ENCODE results near the gene ZC3H12C.

ZC3H12C gene

GRCh38 chr11:110098645-110099044 lies 5.5 kb downstream of the ZC3H12C start:
- DNase-seq (ENCODE audit: low read depth), result no peak

GRCh38 chr11:110100476-110101240 lies 7.5 kb downstream of the ZC3H12C start:
- no peak for DNase-seq (ENCODE audit: low read depth)

GRCh38 chr11:110106713-110107274 lies 13.6 kb downstream of the ZC3H12C start:
- DNase-seq (ENCODE audit: low read depth), result no peak

GRCh38 chr11:110110854-110111253 lies 17.7 kb downstream of the ZC3H12C start:
- no peak for DNase-seq (ENCODE audit: low read depth)

- DNase-seq (ENCODE audit: low read depth), result no peak
Observed at GRCh38 chr11:110112457-110112856, 19.3 kb downstream of the ZC3H12C start.

- no peak for DNase-seq (ENCODE audit: low read depth)
Observed at GRCh38 chr11:110113505-110113904, 20.3 kb downstream of the ZC3H12C start.

- DNase-seq (ENCODE audit: low read depth), result no peak
Observed at GRCh38 chr11:110113973-110114372, 20.8 kb downstream of the ZC3H12C start.

- no peak for DNase-seq (ENCODE audit: low read depth)
Observed at GRCh38 chr11:110119317-110119716, 26.1 kb downstream of the ZC3H12C start.

GRCh38 chr11:110121204-110121603 lies 28.0 kb downstream of the ZC3H12C start:
- DNase-seq (ENCODE audit: low read depth), result no peak

- DNase-seq (ENCODE audit: low read depth), result no peak
Observed at GRCh38 chr11:110123003-110123402, 29.8 kb downstream of the ZC3H12C start.

GRCh38 chr11:110124605-110125004 lies 31.4 kb downstream of the ZC3H12C start:
- DNase-seq (ENCODE audit: low read depth), result no peak

- no peak for DNase-seq (ENCODE audit: low read depth)
Observed at GRCh38 chr11:110125632-110126031, 32.4 kb downstream of the ZC3H12C start.

- DNase-seq (ENCODE audit: low read depth), result no peak
Observed at GRCh38 chr11:110126936-110127335, 33.7 kb downstream of the ZC3H12C start.

- DNase-seq (ENCODE audit: low read depth), result no peak
Observed at GRCh38 chr11:110128161-110128560, 35.0 kb downstream of the ZC3H12C start.

- no peak for DNase-seq (ENCODE audit: low read depth)
Observed at GRCh38 chr11:110130642-110131238, 37.5 kb downstream of the ZC3H12C start.

GRCh38 chr11:110131386-110132123 lies 38.4 kb downstream of the ZC3H12C start:
- DNase-seq (ENCODE audit: low read depth), result no peak

GRCh38 chr11:110133160-110133559 lies 40.0 kb downstream of the ZC3H12C start:
- DNase-seq (ENCODE audit: low read depth), result no peak

GRCh38 chr11:110134110-110134509 lies 40.9 kb downstream of the ZC3H12C start:
- no peak for DNase-seq (ENCODE audit: low read depth)

- no peak for DNase-seq (ENCODE audit: low read depth)
Observed at GRCh38 chr11:110141812-110142211, 48.6 kb downstream of the ZC3H12C start.

- DNase-seq (ENCODE audit: low read depth), result no peak
Observed at GRCh38 chr11:110147962-110148709, 54.9 kb downstream of the ZC3H12C start.

GRCh38 chr11:110148775-110149744 lies 55.9 kb downstream of the ZC3H12C start:
- no peak for DNase-seq (ENCODE audit: low read depth)
